Stimulated activated CD8-positive, alpha-beta memory T cell treated with anti-CD3 and anti-CD28 coated beads, Interleukin-2, amount 100 ng/mL, for 48 hours (primary cell): Measurements from ENCODE around the gene PARP6.
A peak's percentile ranks its signal among the peaks of the same experiment; 100 is the strongest.

Experiments used
- DNase-seq, 2 donors: peaks; one replicate each; pipeline ENCODE4 v3.0.0-alpha.2; 2020; ENCODE audit warnings: low read depth in 2 of 2

The PARP6 gene

GRCh38 chr15:72200395-72201237, 71.7 kb downstream of the PARP6 start:
- DNase-seq = no peak

GRCh38 chr15:72199721-72200212, 72.6 kb downstream of the PARP6 start:
- peak; percentile 39 to 48 for DNase-seq

GRCh38 chr15:72199205-72199515, 73.2 kb downstream of the PARP6 start:
- DNase-seq = no peak

GRCh38 chr15:72198356-72199204, 73.8 kb downstream of the PARP6 start:
- DNase-seq = no peak

- peak; percentile 36 to 48 for DNase-seq
Observed at GRCh38 chr15:72197460-72198355, 74.6 kb downstream of the PARP6 start, which contains the start of gene GRAMD2A. GRAMD2A (minus strand) TSS chr15:72197787.

GRCh38 chr15:72197041-72197459, 75.3 kb downstream of the PARP6 start:
- no peak for DNase-seq

GRCh38 chr15:72196409-72197040, 75.8 kb downstream of the PARP6 start:
- no peak for DNase-seq

GRCh38 chr15:72195101-72195511, 77.2 kb downstream of the PARP6 start:
- DNase-seq = no peak

- no peak for DNase-seq
Observed at GRCh38 chr15:72193836-72194396, 78.4 kb downstream of the PARP6 start.

- DNase-seq = no peak
Observed at GRCh38 chr15:72192416-72192815, 79.9 kb downstream of the PARP6 start.
